ENCODE measurements around the gene CLSTN1.
"Not testable (repeated sequence)": the region's sequence is repeated elsewhere in the genome, so short reads cannot be mapped to it uniquely, and the experiment has no call there.

CLSTN1 gene

GRCh38 chr1:9825093-9826074, 1.6 kb upstream of the CLSTN1 start:
- no peak for DNase-seq (ENCODE audit: low read depth, low spot score)

GRCh38 chr1:9824702-9825089, 931 bp upstream of the CLSTN1 start:
- DNase-seq (ENCODE audit: low read depth, low spot score): no peak

- DNase-seq (ENCODE audit: low read depth, low spot score): no peak
Observed at GRCh38 chr1:9823693-9823942, 147 bp downstream of the CLSTN1 start.

GRCh38 chr1:9822897-9823692, 670 bp downstream of the CLSTN1 start:
- DNase-seq (ENCODE audit: low read depth, low spot score): no peak

- DNase-seq (ENCODE audit: low read depth, low spot score): no peak
Observed at GRCh38 chr1:9822490-9822889, 1.3 kb downstream of the CLSTN1 start.

GRCh38 chr1:9821710-9822109, 2.1 kb downstream of the CLSTN1 start:
- DNase-seq (ENCODE audit: low read depth, low spot score): no peak

GRCh38 chr1:9820521-9820920, 3.2 kb downstream of the CLSTN1 start:
- DNase-seq (ENCODE audit: low read depth, low spot score): no peak

- DNase-seq (ENCODE audit: low read depth, low spot score): no peak
Observed at GRCh38 chr1:9817734-9818133, 6.0 kb downstream of the CLSTN1 start.

GRCh38 chr1:9816199-9816598, 7.6 kb downstream of the CLSTN1 start:
- no peak for DNase-seq (ENCODE audit: low read depth, low spot score)

- no peak for DNase-seq (ENCODE audit: low read depth, low spot score)
Observed at GRCh38 chr1:9815150-9815549, 8.6 kb downstream of the CLSTN1 start.

GRCh38 chr1:9814619-9815018, 9.1 kb downstream of the CLSTN1 start:
- DNase-seq (ENCODE audit: low read depth, low spot score): no peak

- DNase-seq (ENCODE audit: low read depth, low spot score): no peak
Observed at GRCh38 chr1:9811239-9811966, 12.4 kb downstream of the CLSTN1 start.

- DNase-seq (ENCODE audit: low read depth, low spot score): no peak
Observed at GRCh38 chr1:9809100-9809510, 14.7 kb downstream of the CLSTN1 start.

- DNase-seq (ENCODE audit: low read depth, low spot score): no peak
Observed at GRCh38 chr1:9808459-9808858, 15.3 kb downstream of the CLSTN1 start.

- no peak for DNase-seq (ENCODE audit: low read depth, low spot score)
Observed at GRCh38 chr1:9807541-9807940, 16.2 kb downstream of the CLSTN1 start.

GRCh38 chr1:9805972-9806371, 17.8 kb downstream of the CLSTN1 start:
- not testable (repeated sequence) for DNase-seq (ENCODE audit: low read depth, low spot score)

GRCh38 chr1:9805006-9805508, 18.7 kb downstream of the CLSTN1 start:
- DNase-seq (ENCODE audit: low read depth, low spot score): no peak

- DNase-seq (ENCODE audit: low read depth, low spot score): not testable (repeated sequence)
Observed at GRCh38 chr1:9803003-9803918, 20.5 kb downstream of the CLSTN1 start.

- DNase-seq (ENCODE audit: low read depth, low spot score): no peak
Observed at GRCh38 chr1:9801909-9802308, 21.9 kb downstream of the CLSTN1 start.

- DNase-seq (ENCODE audit: low read depth, low spot score): no peak
Observed at GRCh38 chr1:9798236-9799130, 25.3 kb downstream of the CLSTN1 start.
